Ovary (tissue), 9 donors: Measurements from ENCODE around the gene SYNDIG1. TPM values are rescaled to one million over a fixed set of nuclear protein-coding genes. Genes with fewer than 3 reads are reported as not detected.

Experiments used
- DNase-seq, 5 donors: peaks; one replicate each; pipeline ENCODE4 v3.0.0-alpha.2; 2019 to 2020
- H3K27ac ChIP-seq, 2 donors: fragments of 200-600 bp; one replicate each; pipeline versions ENCODE4 v1.5.1 to v1.8.0; 2019 to 2022
- H3K27me3 ChIP-seq: fragments of 200-600 bp; one replicate; pipeline ENCODE4 v1.8.0; 2022
- H3K36me3 ChIP-seq: fragments of 200-600 bp; sonication (generic); one replicate; pipeline ENCODE4 v1.5.1; 2019
- H3K4me1 ChIP-seq: one replicate; pipeline ENCODE4 v1.8.1; 2013; ENCODE audit warnings: mild to moderate bottlenecking, moderate library complexity; ENCODE audit not compliant: insufficient read depth
- H3K4me3 ChIP-seq: fragments of 200-600 bp; sonication (generic); one replicate; pipeline ENCODE4 v1.5.1; 2017
- H3K9me3 ChIP-seq, 2 donors: fragments of 200-600 bp in 1 of 2; sonication (generic) in 1 of 2; one replicate each; pipeline versions ENCODE4 v1.5.1 to v1.8.1; 2013 to 2019; ENCODE audit warnings: mild to moderate bottlenecking in 1 of 2, moderate library complexity in 1 of 2
- EP300 ChIP-seq: sonication (generic); formaldehyde crosslinking; IDR thresholded peaks from one replicate; pipeline ENCODE4 v1.6.1; 2017; ENCODE audit warnings: antibody characterized with exemption
- POLR2A ChIP-seq: fragments of 450-650 bp; IDR thresholded peaks from one replicate; pipeline ENCODE4 v1.6.1; 2017; ENCODE audit warnings: antibody characterized with exemption, mild to moderate bottlenecking, moderate library complexity
- WGBS, 3 donors: extraction: QIAGEN DNeasy Blood & Tissue Kit in 1 of 3; methylation state at CpG; one replicate each; pipeline versions ENCODE4 v1.1.5 to v1.1.7; 2013 to 2017; 5-methylcytosine and 5-hydroxymethylcytosine counted together
- intact Hi-C, 4 donors: fragments of 100-400 bp; cut with DNase I; formaldehyde crosslinking; loops; one replicate each; pipeline versions ENCODE4 v1.11.0 to v1.15.1; 2022 to 2023
- polyA plus RNA-seq, 2 donors: library from polyadenylated mRNA; stranded (reverse); fragments of 200-250 nt in 1 of 2; fragments of 350-450 nt in 1 of 2; fragmentation: Illumina TruSeq in 1 of 2; extraction: RNeasy Lipid Tissue Mini Kit (QIAGEN cat#74804) in 1 of 2; gene quantifications; one replicate each; pipeline ENCODE4 v1.2.3, GENCODE V29; 2013 to 2014
- total RNA-seq, 7 donors: library from RNA; depleted of rRNA in 2 of 7; stranded (reverse); fragments of >200 nt in 2 of 7; fragmentation: NEBNext Ultra II Directional in 3 of 7; extraction: Animal tissue kit (Norgen Biotek cat#: 25700) in 3 of 7; gene quantifications; one replicate each; pipeline versions ENCODE4 v1.1.0 to v1.2.4, GENCODE V29; 2016 to 2023
- TF ChIP-seq, protein P1 (sequence below), 3 donors: fragments of 450-650 bp in 2 of 3; fragments of 200-600 bp in 1 of 3; IDR thresholded peaks; one replicate each; pipeline versions ENCODE4 v1.5.1 to v1.8.0; 2016 to 2022; ENCODE audit warnings: antibody characterized with exemption in 3 of 3, mild to moderate bottlenecking in 1 of 3
- donor health status: DM: no; HTN: no; CAD: no; lungs with moderate emphysema.
- donor health status: DM: no; HTN: no; CAD: no.
- donor health status: Bipolar disorder and iron deficiency.
- donor health status: DM: yes; HTN: yes; CAD: no.
- donor health status: DM: no; HTN: no; CAD: no.
- donor health status: DM: yes; HTN: yes; CAD: no.

SYNDIG1 gene
- total and polyA plus RNA-seq, 9 donors = 0.10 to 6.8 (median 1.1) TPM; not detected in 1

- Histone ChIP-seq H3K9me3 (no peaks in the 10 kb centered on the region), H3K27me3 (no peaks in the 10 kb centered on the region), H3K27ac (no peak overlapping the region), H3K4me1 (no peaks in the 10 kb centered on the region), H3K36me3 (no peaks in the 10 kb centered on the region), H3K4me3 (no peak overlapping the region)
- 86 to 96% (median 92%) methylated on average over 4 of the region's 4 CpGs for WGBS, 3 donors
- no peak for DNase-seq
- intact Hi-C loops = no loop called here
- no peak for TF ChIP-seq EP300
- TF ChIP-seq POLR2A = no peak
- TF ChIP-seq, protein P1, sequence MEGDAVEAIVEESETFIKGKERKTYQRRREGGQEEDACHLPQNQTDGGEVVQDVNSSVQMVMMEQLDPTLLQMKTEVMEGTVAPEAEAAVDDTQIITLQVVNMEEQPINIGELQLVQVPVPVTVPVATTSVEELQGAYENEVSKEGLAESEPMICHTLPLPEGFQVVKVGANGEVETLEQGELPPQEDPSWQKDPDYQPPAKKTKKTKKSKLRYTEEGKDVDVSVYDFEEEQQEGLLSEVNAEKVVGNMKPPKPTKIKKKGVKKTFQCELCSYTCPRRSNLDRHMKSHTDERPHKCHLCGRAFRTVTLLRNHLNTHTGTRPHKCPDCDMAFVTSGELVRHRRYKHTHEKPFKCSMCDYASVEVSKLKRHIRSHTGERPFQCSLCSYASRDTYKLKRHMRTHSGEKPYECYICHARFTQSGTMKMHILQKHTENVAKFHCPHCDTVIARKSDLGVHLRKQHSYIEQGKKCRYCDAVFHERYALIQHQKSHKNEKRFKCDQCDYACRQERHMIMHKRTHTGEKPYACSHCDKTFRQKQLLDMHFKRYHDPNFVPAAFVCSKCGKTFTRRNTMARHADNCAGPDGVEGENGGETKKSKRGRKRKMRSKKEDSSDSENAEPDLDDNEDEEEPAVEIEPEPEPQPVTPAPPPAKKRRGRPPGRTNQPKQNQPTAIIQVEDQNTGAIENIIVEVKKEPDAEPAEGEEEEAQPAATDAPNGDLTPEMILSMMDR (IDR thresholded peaks at IDR 0.05) = no peak
These were observed 120.0 kb downstream of the SYNDIG1 start for GRCh38 chr20:24589381-24589780.

DNA sequence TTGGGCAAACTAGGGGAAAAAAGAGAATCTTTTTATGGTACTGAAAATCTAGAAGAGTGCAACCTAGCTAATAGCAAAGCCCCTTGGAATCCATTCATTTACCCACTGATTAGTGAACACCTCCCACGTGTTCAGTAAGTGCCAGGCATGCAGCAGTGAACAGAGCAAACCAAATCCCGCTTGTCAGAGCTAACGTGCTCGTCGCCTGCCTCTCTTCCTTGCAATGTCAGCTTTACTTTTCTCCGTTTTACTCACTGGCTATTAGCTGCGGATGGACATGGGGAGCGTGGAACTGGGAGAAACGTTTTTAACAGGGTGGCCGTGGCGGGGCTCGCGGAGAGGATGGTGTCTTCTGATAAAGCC, 120.4 kb downstream of the SYNDIG1 start:
- Histone ChIP-seq H3K9me3 (no peaks in the 10 kb centered on the region), H3K27ac (no peak overlapping the region), H3K27me3 (no peaks in the 10 kb centered on the region), H3K36me3 (no peaks in the 10 kb centered on the region), H3K4me1 (no peaks in the 10 kb centered on the region), H3K4me3 (no peak overlapping the region)
- intact Hi-C loops = no loop called here
- 63 to 81% (median 74%) methylated on average over 13 of the region's 13 CpGs for WGBS, 3 donors
- TF ChIP-seq, protein P1 (IDR thresholded peaks at IDR 0.05) = no peak
- no peak for TF ChIP-seq POLR2A
- no peak for TF ChIP-seq EP300
- no peak for DNase-seq

GRCh38 chr20:24590178-24590982, 121.0 kb downstream of the SYNDIG1 start:
- no peak for DNase-seq
- Histone ChIP-seq H3K9me3 (no peaks in the 10 kb centered on the region), H3K27me3 (no peaks in the 10 kb centered on the region), H3K27ac (no peak overlapping the region), H3K36me3 (no peaks in the 10 kb centered on the region), H3K4me1 (no peaks in the 10 kb centered on the region), H3K4me3 (no peak overlapping the region)
- intact Hi-C loops = no loop called here
- TF ChIP-seq EP300 = no peak
- WGBS, 3 donors = 78 to 84% (median 83%) methylated on average over 37 of the region's 37 CpGs

- Histone ChIP-seq H3K4me1 (no peaks in the 10 kb centered on the region), H3K27ac (no peak overlapping the region), H3K4me3 (no peak overlapping the region), H3K27me3 (no peaks in the 10 kb centered on the region), H3K9me3 (no peaks in the 10 kb centered on the region), H3K36me3 (no peaks in the 10 kb centered on the region)
- no peak for DNase-seq
- intact Hi-C loops = no loop called here
- WGBS, 3 donors = 68 to 90% (median 76%) methylated on average over 5 of the region's 5 CpGs
- TF ChIP-seq EP300 = no peak
- no peak for TF ChIP-seq POLR2A
- TF ChIP-seq, protein P1 (IDR thresholded peaks at IDR 0.05) = no peak
These were observed 127.6 kb downstream of the SYNDIG1 start for GRCh38 chr20:24597051-24597450.

DNA sequence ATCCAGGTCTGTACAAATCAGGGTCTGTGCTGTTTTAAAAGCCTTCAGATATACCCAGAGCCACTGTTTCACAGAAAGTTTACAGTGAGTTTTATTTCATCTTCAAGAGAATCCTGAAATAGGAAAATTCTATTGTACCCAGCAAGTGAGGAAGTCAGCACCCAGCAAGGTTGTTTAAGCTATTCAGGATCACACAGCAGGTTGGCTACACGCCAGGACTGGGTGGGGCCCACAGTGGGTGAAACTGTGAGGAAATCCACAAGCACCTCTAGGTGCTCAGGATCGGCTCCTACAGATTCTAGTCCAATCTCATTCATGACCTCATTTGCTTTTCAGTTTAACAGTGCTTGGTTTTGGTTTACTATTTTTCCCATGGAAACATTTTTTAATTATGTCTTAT, 128.9 kb downstream of the SYNDIG1 start:
- no peak for TF ChIP-seq POLR2A
- Histone ChIP-seq H3K4me1 (no peaks in the 10 kb centered on the region), H3K4me3 (no peak overlapping the region), H3K9me3 (no peaks in the 10 kb centered on the region), H3K27me3 (no peaks in the 10 kb centered on the region), H3K27ac (no peak overlapping the region), H3K36me3 (no peaks in the 10 kb centered on the region)
- DNase-seq = no peak
- 57 to 76% (median 61%) methylated on average over 2 of the region's 2 CpGs for WGBS, 3 donors
- intact Hi-C loops = no loop called here
